ENCODE measurements around the gene TM9SF1. TPM values are rescaled to one million over a fixed set of nuclear protein-coding genes. Genes with fewer than 3 reads are reported as not detected.

Gene TM9SF1
- total and polyA plus RNA-seq, 2 of the 13 experiments (the other 11 are each of a cell fraction or from before 2014, with no cell fraction given): 83.2 to 110 TPM

- TF ChIP-seq RFXAP (CRISPR knock-in tag; IDR thresholded peaks at IDR 0.05; ENCODE audit: borderline replicate concordance) (no peak), SMAD3 (CRISPR knock-in tag; IDR thresholded peaks at IDR 0.05) (no peak), MIXL1 (CRISPR knock-in tag; IDR thresholded peaks at IDR 0.05) (no peak), GATA4 (IDR thresholded peaks at IDR 0.05; ENCODE audit: borderline replicate concordance, low read depth) (no peak), ZNF329 (CRISPR knock-in tag; IDR thresholded peaks at IDR 0.05; ENCODE audit: low read depth) (no peak), ZNF556 (CRISPR knock-in tag; IDR thresholded peaks at IDR 0.05; ENCODE audit: borderline replicate concordance) (no peak), ZBTB46 (CRISPR knock-in tag; IDR thresholded peaks at IDR 0.05; ENCODE audit: borderline replicate concordance) (no peak), ATF3 (CRISPR knock-in tag; IDR thresholded peaks at IDR 0.05) (0 out of 2 replicates have a peak, but pooled peaks have one; percentile 35), ZNF180 (CRISPR knock-in tag; IDR thresholded peaks at IDR 0.05; ENCODE audit: borderline replicate concordance, low read depth) (no peak), RELA (CRISPR knock-in tag; IDR thresholded peaks at IDR 0.05) (no peak), ARID4A (CRISPR knock-in tag; IDR thresholded peaks at IDR 0.05; ENCODE audit: borderline replicate concordance) (no peak), HDAC6 (IDR thresholded peaks at IDR 0.05; ENCODE audit: low read depth, low read length) (no peak), NBN (conservative IDR thresholded peaks at IDR 0.05) (no peak), ERF (CRISPR knock-in tag; IDR thresholded peaks at IDR 0.05) (no peak), SKIL (CRISPR knock-in tag; IDR thresholded peaks at IDR 0.05; ENCODE audit: borderline replicate concordance) (no peak), RBM22 (optimal IDR thresholded peaks at IDR 0.05; ENCODE audit: low read length) (no peak), ZNF124 (CRISPR knock-in tag; IDR thresholded peaks at IDR 0.05) (0 out of 2 replicates have a peak, but pooled peaks have one; percentile 9), CHD2 (IDR thresholded peaks at IDR 0.05; ENCODE audit: low read depth, low read length) (no peak), SMARCE1 (IDR thresholded peaks at IDR 0.05; ENCODE audit: borderline replicate concordance) (no peak), SRY (CRISPR knock-in tag; IDR thresholded peaks at IDR 0.05) (no peak), ZMYM4 (CRISPR knock-in tag; IDR thresholded peaks at IDR 0.05) (no peak), ZNF260 (CRISPR knock-in tag; IDR thresholded peaks at IDR 0.05; ENCODE audit: borderline replicate concordance, low read depth) (no peak), ZNF30 (CRISPR knock-in tag; IDR thresholded peaks at IDR 0.05) (no peak)
Measured at GRCh38 chr14:24233538-24233866, 38.3 kb upstream of the TM9SF1 start (continued).
